ENCODE measurements around the gene UNK.

GRCh38 chr17:75832164-75832651, 47.6 kb downstream of the UNK start:
- TF ChIP-seq, protein P1, sequence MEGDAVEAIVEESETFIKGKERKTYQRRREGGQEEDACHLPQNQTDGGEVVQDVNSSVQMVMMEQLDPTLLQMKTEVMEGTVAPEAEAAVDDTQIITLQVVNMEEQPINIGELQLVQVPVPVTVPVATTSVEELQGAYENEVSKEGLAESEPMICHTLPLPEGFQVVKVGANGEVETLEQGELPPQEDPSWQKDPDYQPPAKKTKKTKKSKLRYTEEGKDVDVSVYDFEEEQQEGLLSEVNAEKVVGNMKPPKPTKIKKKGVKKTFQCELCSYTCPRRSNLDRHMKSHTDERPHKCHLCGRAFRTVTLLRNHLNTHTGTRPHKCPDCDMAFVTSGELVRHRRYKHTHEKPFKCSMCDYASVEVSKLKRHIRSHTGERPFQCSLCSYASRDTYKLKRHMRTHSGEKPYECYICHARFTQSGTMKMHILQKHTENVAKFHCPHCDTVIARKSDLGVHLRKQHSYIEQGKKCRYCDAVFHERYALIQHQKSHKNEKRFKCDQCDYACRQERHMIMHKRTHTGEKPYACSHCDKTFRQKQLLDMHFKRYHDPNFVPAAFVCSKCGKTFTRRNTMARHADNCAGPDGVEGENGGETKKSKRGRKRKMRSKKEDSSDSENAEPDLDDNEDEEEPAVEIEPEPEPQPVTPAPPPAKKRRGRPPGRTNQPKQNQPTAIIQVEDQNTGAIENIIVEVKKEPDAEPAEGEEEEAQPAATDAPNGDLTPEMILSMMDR (IDR thresholded peaks at IDR 0.05), result no peak
- TF ChIP-seq POLR2AphosphoS5 (IDR thresholded peaks at IDR 0.05), result peak; percentile 36 to 37

All from upper lobe of left lung (tissue), 4 donors.